ENCODE measurements around the gene TERB1. TPM values are rescaled to one million over a fixed set of nuclear protein-coding genes. Genes with fewer than 3 reads are reported as not detected.

Gene TERB1
- total RNA-seq, 1 experiment from 2014 or later, result not detected

GRCh38 chr16:66751053-66751302 is 50.4 kb downstream of the TERB1 start:
- H3K27ac ChIP-seq (ENCODE audit: low read depth, low read length), result peak overlapping the region; percentile 96
- H3K4me3 ChIP-seq (replicated peaks in 1 of 2; ENCODE audit: low read depth in 1 of 2, low read length in 2 of 2), result peak overlapping the region; percentile 89 to 90
- H3K27me3 ChIP-seq (ENCODE audit: insufficient read depth, low read length), result no peaks in the 10 kb centered on the region
- H3K79me2 ChIP-seq (ENCODE audit: insufficient read depth, low read length), result peaks cover 50% of the 10 kb centered on the region
- no peak for DNase-seq (ENCODE audit: low read depth, low spot score)
- POLR2A ChIA-PET, result no interaction called here
- peak overlapping the region; percentile 88 for H3K9ac ChIP-seq (ENCODE audit: low read length)
- peaks cover 10 to 18% of the 10 kb centered on the region in 2 experiments; a peak in 3 of 4 replicates for H3K36me3 ChIP-seq (ENCODE audit: control insufficient read depth in 1 of 2, insufficient read depth in 2 of 2, low read length in 2 of 2)
- 0 out of 4 replicates have a peak, but pooled peaks cover 0 to 5% of the 10 kb centered on the region in 2 experiments for H3K9me3 ChIP-seq (ENCODE audit: control insufficient read depth in 1 of 2, insufficient read depth in 1 of 2, low read depth in 1 of 2, low read length in 2 of 2)
- peak overlapping the region; percentile 90 for H3K4me2 ChIP-seq (ENCODE audit: low read length)
- intact Hi-C loops (cut with micrococcal nuclease), result no loop called here
- CTCF ChIA-PET, result interaction anchor here (1.2 to 2.8 kb wide), 4 partner anchors 10 to 88 kb away, joined by 3 to 22 read pairs (median 4); no protein-coding TSS in a partner anchor
- H3K9me2 ChIP-seq (ENCODE audit: insufficient read depth), result no peaks in the 10 kb centered on the region
- no peak for TF ChIP-seq ZFX (IDR thresholded peaks at IDR 0.05)
- no peak for TF ChIP-seq EZH2 (IDR thresholded peaks at IDR 0.05)
- peak; percentile 39 for ATAC-seq
- RAD21 ChIA-PET (ENCODE audit: low non-redundant PET in 1 of 2, low total read pairs in 2 of 2, uncharacterized antibody in 2 of 2, unreplicated experiment in 2 of 2), result no interaction called here
- peaks cover 12 to 19% of the 10 kb centered on the region in 2 experiments for H3K4me1 ChIP-seq (ENCODE audit: control insufficient read depth in 1 of 2, insufficient read depth in 2 of 2, low read length in 2 of 2)
- H2AFZ ChIP-seq (ENCODE audit: low read depth, low read length, poor library complexity, severe bottlenecking), result no peak overlapping the region
- no TSS peak for BruUV-seq (replicated peaks)
- H4K20me1 ChIP-seq (ENCODE audit: insufficient read depth), result no peaks in the 10 kb centered on the region

- TSS peak; percentile 49 for BruUV-seq (replicated peaks)
- no peak for ATAC-seq
- Histone ChIP-seq H3K4me1 (ENCODE audit: control insufficient read depth in 1 of 2, insufficient read depth in 2 of 2, low read length in 2 of 2) (peaks cover 12 to 19% of the 10 kb centered on the region in 2 experiments), H3K27me3 (ENCODE audit: insufficient read depth, low read length) (no peaks in the 10 kb centered on the region), H3K79me2 (ENCODE audit: insufficient read depth, low read length) (peaks cover 55% of the 10 kb centered on the region), H3K36me3 (ENCODE audit: control insufficient read depth in 1 of 2, insufficient read depth in 2 of 2, low read length in 2 of 2) (peaks cover 10 to 22% of the 10 kb centered on the region in 2 experiments; a peak in 3 of 4 replicates), H2AFZ (ENCODE audit: low read depth, low read length, poor library complexity, severe bottlenecking) (no peak overlapping the region), H3K27ac (ENCODE audit: low read depth, low read length) (peak overlapping the region; percentile 96), H3K9me3 (ENCODE audit: control insufficient read depth in 1 of 2, insufficient read depth in 1 of 2, low read depth in 1 of 2, low read length in 2 of 2) (0 out of 4 replicates have a peak, but pooled peaks cover 0 to 5% of the 10 kb centered on the region in 2 experiments), H4K20me1 (ENCODE audit: insufficient read depth) (no peaks in the 10 kb centered on the region), H3K4me3 (replicated peaks in 1 of 2; ENCODE audit: low read depth in 1 of 2, low read length in 2 of 2) (peak overlapping the region; percentile 89 to 90), H3K9ac (ENCODE audit: low read length) (peak overlapping the region; percentile 88), H3K4me2 (ENCODE audit: low read length) (peak overlapping the region; percentile 90), H3K9me2 (ENCODE audit: insufficient read depth) (no peaks in the 10 kb centered on the region)
- POLR2A ChIA-PET, result no interaction called here
- no peak for DNase-seq (ENCODE audit: low read depth, low spot score)
- intact Hi-C loops (cut with micrococcal nuclease), result no loop called here
- CTCF ChIA-PET, result interaction anchor here (2.8 kb wide), 1 partner anchor 9 kb away, joined by 22 read pairs; no protein-coding TSS in a partner anchor
- RAD21 ChIA-PET (ENCODE audit: low non-redundant PET in 1 of 2, low total read pairs in 2 of 2, uncharacterized antibody in 2 of 2, unreplicated experiment in 2 of 2), result no interaction called here
- TF ChIP-seq ZNF274 (IDR thresholded peaks at IDR 0.05; ENCODE audit: low read depth, low read length) (no peak), ZFX (IDR thresholded peaks at IDR 0.05) (no peak), ZBTB33 (IDR thresholded peaks at IDR 0.05; ENCODE audit: extremely low read depth, insufficient replicate concordance, low read length) (no peak), RAD21 (IDR thresholded peaks at IDR 0.05; ENCODE audit: low read depth) (no peak), ELF1 (IDR thresholded peaks at IDR 0.05; ENCODE audit: borderline replicate concordance, low read depth) (no peak), JUND (IDR thresholded peaks at IDR 0.05) (no peak), EZH2 (IDR thresholded peaks at IDR 0.05) (no peak), TCF7L2 (IDR thresholded peaks at IDR 0.05; ENCODE audit: borderline replicate concordance, extremely low read depth, insufficient read depth, insufficient read length) (no peak), CEBPB (IDR thresholded peaks at IDR 0.05; ENCODE audit: low read depth) (no peak), CTCF (IDR thresholded peaks at IDR 0.05 in 2 of 3, conservative IDR thresholded peaks at IDR 0.05 in 1 of 3; ENCODE audit: borderline replicate concordance in 1 of 3, insufficient read depth in 1 of 3, low read depth in 2 of 3, low read length in 2 of 3) (no peak), EGR1 (IDR thresholded peaks at IDR 0.05; ENCODE audit: low read depth) (no peak), SRF (IDR thresholded peaks at IDR 0.05; ENCODE audit: low read depth) (no peak), MAX (IDR thresholded peaks at IDR 0.05) (no peak), EZH2phosphoT487 (IDR thresholded peaks at IDR 0.05; ENCODE audit: borderline replicate concordance) (no peak), CBX3 (IDR thresholded peaks at IDR 0.05; ENCODE audit: low read depth) (no peak), FOSL1 (IDR thresholded peaks at IDR 0.05; ENCODE audit: low read depth) (no peak)
Measured at GRCh38 chr16:66750279-66751052, 50.9 kb downstream of the TERB1 start.
